CD14-positive monocyte (primary cell): ENCODE results near the gene C3orf52. TPM values are rescaled to one million over a fixed set of nuclear protein-coding genes. Genes with fewer than 3 reads are reported as not detected.
"Not testable (repeated sequence)": the region's sequence is repeated elsewhere in the genome, so short reads cannot be mapped to it uniquely, and the experiment has no call there.

Source experiments
- DNase-seq, 3 donors: peaks; one replicate each; pipeline ENCODE4 v3.0.0-alpha.2; 2011 to 2022
- H2AFZ ChIP-seq: 2 replicates; pipeline ENCODE4 v1.6.0; 2012; ENCODE audit warnings: mild to moderate bottlenecking, low read depth, low read length, inconsistent platforms; ENCODE audit not compliant: insufficient read depth, poor library complexity, severe bottlenecking
- H3K27ac ChIP-seq, 2 donors: 1 replicate in 1 of 2; 2 replicates in 1 of 2; pipeline ENCODE4 v1.5.1; 2012 to 2013; ENCODE audit warnings: low read length in 2 of 2, control low read depth in 1 of 2, inconsistent platforms in 1 of 2, low read depth in 1 of 2, mild to moderate bottlenecking in 1 of 2
- H3K27me3 ChIP-seq, 2 donors: one replicate each; pipeline versions ENCODE4 v1.6.0 to v1.6.1; 2011 to 2013; ENCODE audit warnings: low read length in 2 of 2; ENCODE audit not compliant: control insufficient read depth in 2 of 2, insufficient read depth in 2 of 2
- H3K36me3 ChIP-seq, 2 donors: replicated peaks in 1 of 2; 1 replicate in 1 of 2; 2 replicates in 1 of 2; pipeline versions ENCODE4 v1.5.1 to v1.6.1; 2012 to 2013; ENCODE audit warnings: low read length in 2 of 2, control low read depth in 1 of 2, inconsistent platforms in 1 of 2, mild to moderate bottlenecking in 1 of 2; ENCODE audit not compliant: insufficient read depth in 2 of 2, control insufficient read depth in 1 of 2
- H3K4me1 ChIP-seq, 2 donors: 1 replicate in 1 of 2; 2 replicates in 1 of 2; pipeline versions ENCODE4 v1.5.1 to v1.6.1; 2012 to 2013; ENCODE audit warnings: low read length in 2 of 2, control low read depth in 1 of 2, inconsistent platforms in 1 of 2, mild to moderate bottlenecking in 1 of 2, moderate library complexity in 1 of 2; ENCODE audit not compliant: insufficient read depth in 2 of 2, control insufficient read depth in 1 of 2
- H3K4me2 ChIP-seq: replicated peaks from 2 replicates; pipeline ENCODE3; 2012; ENCODE audit warnings: low read length, moderate library complexity, mild to moderate bottlenecking; ENCODE audit not compliant: poor library complexity, severe bottlenecking; ENCODE audit errors: extremely low read depth
- H3K4me3 ChIP-seq, 3 experiments: fragments of 200-600 bp in 1 of 3; sonication (generic) in 1 of 3; replicated peaks in 1 of 3; 1 replicate in 2 of 3; 2 replicates in 1 of 3; pipeline ENCODE4 v1.5.1; 2011 to 2013; ENCODE audit warnings: low read length in 3 of 3, mild to moderate bottlenecking in 3 of 3, control low read depth in 2 of 3, low read depth in 2 of 3, inconsistent platforms in 1 of 3, moderate library complexity in 1 of 3
- H3K79me2 ChIP-seq: 2 replicates; pipeline ENCODE4 v1.6.0; 2012; ENCODE audit warnings: mild to moderate bottlenecking, control low read depth, inconsistent platforms, low read length, moderate library complexity; ENCODE audit not compliant: insufficient read depth
- H3K9ac ChIP-seq: 2 replicates; pipeline ENCODE4 v1.6.0; 2017; ENCODE audit warnings: low read length, mild to moderate bottlenecking; ENCODE audit not compliant: insufficient read depth, poor library complexity, severe bottlenecking
- H3K9me3 ChIP-seq, 2 donors: replicated peaks in 1 of 2; 1 replicate in 1 of 2; 2 replicates in 1 of 2; pipeline versions ENCODE4 v1.5.1 to v1.6.1; 2012 to 2013; ENCODE audit warnings: low read length in 2 of 2, control low read depth in 1 of 2; ENCODE audit not compliant: control insufficient read depth in 1 of 2, insufficient read depth in 1 of 2
- H4K20me1 ChIP-seq: 2 replicates; pipeline ENCODE4 v1.6.0; 2012; ENCODE audit warnings: mild to moderate bottlenecking, low read length, control low read depth, moderate library complexity; ENCODE audit not compliant: insufficient read depth
- H3K27ac Mint-ChIP-seq, 7 donors: one replicate each; pipeline ENCODE4 v1.8.0; 2020; ENCODE audit warnings: mild to moderate bottlenecking in 7 of 7, mixed read lengths in 7 of 7, moderate library complexity in 6 of 7, inconsistent platforms in 2 of 7
- H3K27me3 Mint-ChIP-seq, 3 donors: one replicate each; pipeline ENCODE4 v1.8.0; 2021 to 2022; ENCODE audit warnings: low read depth in 3 of 3, mild to moderate bottlenecking in 3 of 3, mixed read lengths in 3 of 3, moderate library complexity in 3 of 3, inconsistent platforms in 1 of 3
- H3K36me3 Mint-ChIP-seq, 2 donors: one replicate each; pipeline ENCODE4 v1.8.0; 2020; ENCODE audit warnings: mixed read lengths in 2 of 2, inconsistent platforms in 1 of 2, mild to moderate bottlenecking in 1 of 2
- H3K4me1 Mint-ChIP-seq: one replicate; pipeline ENCODE4 v1.8.0; 2020; ENCODE audit warnings: mild to moderate bottlenecking, mixed read lengths
- H3K4me3 Mint-ChIP-seq, 2 donors: one replicate each; pipeline ENCODE4 v1.8.0; 2020; ENCODE audit warnings: mild to moderate bottlenecking in 2 of 2, mixed read lengths in 2 of 2, moderate library complexity in 1 of 2
- H3K9me3 Mint-ChIP-seq, 7 donors: one replicate each; pipeline ENCODE4 v1.8.0; 2020 to 2022; ENCODE audit warnings: mixed read lengths in 7 of 7, mild to moderate bottlenecking in 6 of 7, moderate library complexity in 6 of 7, inconsistent platforms in 2 of 7
- CTCF ChIP-seq: fragments of 200-600 bp; IDR thresholded peaks from one replicate; pipeline ENCODE4 v1.8.0; 2022; ENCODE audit warnings: antibody characterized with exemption, mild to moderate bottlenecking
- WGBS: methylation state at CpG from one replicate; pipeline ENCODE4 v1.1.5; 2013; ENCODE audit warnings: missing lambda C conversion rate; ENCODE audit not compliant: insufficient coverage; 5-methylcytosine and 5-hydroxymethylcytosine counted together
- intact Hi-C, 2 donors: fragments of 100-400 bp; cut with micrococcal nuclease; formaldehyde crosslinking; loops; one replicate each; pipeline versions ENCODE4 v1.15.0 to v1.15.1; 2023
- polyA plus RNA-seq, 3 donors: library from polyadenylated mRNA; depleted of rRNA in 1 of 3; unstranded in 2 of 3; stranded (reverse) in 1 of 3; fragments of 300-500 nt in 2 of 3; fragments of >200 nt in 1 of 3; fragmentation: Illumina TruSeq in 2 of 3; gene quantifications; 1 replicate in 2 of 3; 2 replicates in 1 of 3; pipeline ENCODE4 v1.2.3, GENCODE V29; 2012 to 2021

C3orf52 gene
- polyA plus RNA-seq, 3 donors: not detected

GRCh38 chr3:112061152-112061551 is 25.0 kb upstream of the C3orf52 start:
- no peaks in the 10 kb centered on the region for H4K20me1 ChIP-seq
- no peak for TF ChIP-seq CTCF
- no peak overlapping the region for H3K4me2 ChIP-seq
- DNase-seq: no peak
- Mint-ChIP-seq H3K27ac (no peak overlapping the region), H3K9me3 (peaks cover 0 to 12% (median 3%) of the 10 kb centered on the region in 7 donors), H3K4me1 (no peaks in the 10 kb centered on the region), H3K4me3 (no peak overlapping the region), H3K36me3 (no peaks in the 10 kb centered on the region), H3K27me3 (peaks cover 2 to 7% (median 5%) of the 10 kb centered on the region in 3 donors)
- no peaks in the 10 kb centered on the region for H3K79me2 ChIP-seq
- H3K4me3 ChIP-seq: no peak overlapping the region
- no peak overlapping the region for H3K9ac ChIP-seq
- intact Hi-C loops: no loop called here
- no peak overlapping the region for H3K27ac ChIP-seq
- no peaks in the 10 kb centered on the region for H3K4me1 ChIP-seq
- WGBS: 0% methylated on average over 1 of the region's 3 CpGs
- H2AFZ ChIP-seq: no peak overlapping the region
- no peaks in the 10 kb centered on the region for H3K9me3 ChIP-seq
- H3K36me3 ChIP-seq: no peaks in the 10 kb centered on the region
- no peaks in the 10 kb centered on the region for H3K27me3 ChIP-seq

- H3K4me3 Mint-ChIP-seq, H3K79me2 ChIP-seq, H3K36me3 Mint-ChIP-seq, H3K4me1 Mint-ChIP-seq, DNase-seq, H3K27ac Mint-ChIP-seq, intact Hi-C loops, H3K4me2 ChIP-seq, H3K4me3 ChIP-seq, H3K27ac ChIP-seq, H3K9me3 Mint-ChIP-seq, H3K36me3 ChIP-seq, H3K9ac ChIP-seq, H3K4me1 ChIP-seq, H2AFZ ChIP-seq, H3K9me3 ChIP-seq, H4K20me1 ChIP-seq, H3K27me3 ChIP-seq: not testable (repeated sequence)
- WGBS: 86% methylated on average over 4 of the region's 8 CpGs
- H3K27me3 Mint-ChIP-seq: peaks cover 9 to 14% (median 9%) of the 10 kb centered on the region in 3 donors
These were observed 13.7 kb upstream of the C3orf52 start for GRCh38 chr3:112072387-112073060.
